Activated CD4-positive, alpha-beta T cell treated with anti-CD3 and anti-CD28 coated beads, Interleukin-2, amount 10 ng/mL, durations not matched to agents 7 days and 5 days (primary cell): Measurements from ENCODE around the gene HPSE. TPM values are rescaled to one million over a fixed set of nuclear protein-coding genes. Genes with fewer than 3 reads are reported as not detected.

ENCODE experiments used
- CTCF ChIA-PET: fragments of 350-600 bp; sonication (Branson Sonifier 250); formaldehyde crosslinking; loops from one replicate; lab custom pipeline; 2021; ENCODE audit warnings: antibody characterized with exemption; lab: Charles Lee
- POLR2A ChIA-PET: fragments of 350-600 bp; sonication (Branson Sonifier 250); formaldehyde crosslinking; loops from one replicate; lab custom pipeline; 2021; ENCODE audit warnings: antibody characterized with exemption; lab: Charles Lee
- DNase-seq: peaks from one replicate; pipeline ENCODE4 v3.0.0-alpha.2; 2020
- H3K27ac Mint-ChIP-seq: one replicate; pipeline ENCODE4 v1.8.0; 2021; ENCODE audit warnings: mild to moderate bottlenecking, moderate library complexity, mixed read lengths
- H3K27me3 Mint-ChIP-seq: one replicate; pipeline ENCODE4 v1.8.0; 2021; ENCODE audit warnings: mixed read lengths
- H3K36me3 Mint-ChIP-seq: one replicate; pipeline ENCODE4 v1.8.0; 2021; ENCODE audit warnings: low read depth, mixed read lengths
- H3K4me1 Mint-ChIP-seq: one replicate; pipeline ENCODE4 v1.8.0; 2021; ENCODE audit warnings: mixed read lengths
- H3K4me3 Mint-ChIP-seq: one replicate; pipeline ENCODE4 v1.8.0; 2021; ENCODE audit warnings: mild to moderate bottlenecking, moderate library complexity, mixed read lengths
- H3K9me3 Mint-ChIP-seq: one replicate; pipeline ENCODE4 v1.8.0; 2021; ENCODE audit warnings: mixed read lengths
- total RNA-seq, 2 experiments: library from RNA; stranded (reverse); gene quantifications; one replicate each; pipeline ENCODE4 v1.2.3, GENCODE V29; 2021

HPSE gene
- total RNA-seq, 2 experiments from 2014 or later: 24.6 to 26.1 TPM

DNA sequence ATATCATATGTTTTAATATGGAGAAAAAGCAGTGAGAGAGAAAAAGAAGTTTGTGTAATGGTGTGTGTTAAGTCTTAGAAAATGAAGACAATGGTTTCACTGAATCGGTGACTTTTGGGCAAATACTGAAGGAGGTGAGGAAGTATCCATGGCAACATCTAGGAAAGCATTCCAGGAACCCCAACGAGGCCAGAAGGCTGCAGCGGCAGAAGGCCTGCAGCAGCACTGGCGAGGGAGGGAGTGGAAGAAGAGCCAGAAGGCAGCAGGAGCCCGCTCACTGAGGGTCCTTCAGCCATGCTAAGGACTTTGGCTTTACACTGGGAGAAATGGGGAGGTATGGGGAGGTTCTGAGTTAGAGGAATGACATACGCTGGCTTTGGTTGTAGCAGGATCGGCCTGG lies 76.8 kb downstream of the HPSE start:
- Mint-ChIP-seq H3K27ac (peak overlapping the region; percentile 9), H3K9me3 (no peaks in the 10 kb centered on the region), H3K4me1 (peaks cover 34% of the 10 kb centered on the region), H3K27me3 (no peaks in the 10 kb centered on the region), H3K4me3 (no peak overlapping the region), H3K36me3 (peaks cover 32% of the 10 kb centered on the region)
- ChIA-PET CTCF (interaction anchor here (0.7 kb wide), 1 partner anchor 180 kb away, joined by 3 read pairs; no protein-coding TSS in a partner anchor), POLR2A (no interaction called here)
- no peak for DNase-seq

DNA sequence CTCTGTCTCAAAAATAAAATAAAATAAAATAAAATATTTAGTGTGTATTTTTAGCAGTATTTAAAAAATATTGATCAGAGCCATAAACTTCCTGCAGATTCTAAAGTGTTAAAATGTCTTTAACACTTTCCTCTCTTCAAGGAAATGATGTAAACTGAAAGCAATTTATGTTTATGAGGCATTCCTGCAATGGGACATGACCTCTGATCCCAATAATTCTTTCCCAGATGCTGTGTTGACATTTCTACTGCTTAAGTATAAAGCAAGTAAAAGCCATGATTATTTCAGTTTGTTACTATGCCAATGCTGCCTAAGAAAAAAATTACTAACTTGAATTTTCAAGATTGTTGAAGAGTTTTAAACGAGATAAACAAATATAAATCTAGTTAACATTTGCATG lies 79.1 kb downstream of the HPSE start:
- no peak for DNase-seq
- H3K9me3 Mint-ChIP-seq: no peaks in the 10 kb centered on the region
- H3K4me3 Mint-ChIP-seq: no peak overlapping the region
- H3K27ac Mint-ChIP-seq: no peak overlapping the region
- peaks cover 20% of the 10 kb centered on the region for H3K36me3 Mint-ChIP-seq
- ChIA-PET POLR2A (no interaction called here), CTCF (no interaction called here)
- peaks cover 56% of the 10 kb centered on the region for H3K4me1 Mint-ChIP-seq
- H3K27me3 Mint-ChIP-seq: no peaks in the 10 kb centered on the region

DNA sequence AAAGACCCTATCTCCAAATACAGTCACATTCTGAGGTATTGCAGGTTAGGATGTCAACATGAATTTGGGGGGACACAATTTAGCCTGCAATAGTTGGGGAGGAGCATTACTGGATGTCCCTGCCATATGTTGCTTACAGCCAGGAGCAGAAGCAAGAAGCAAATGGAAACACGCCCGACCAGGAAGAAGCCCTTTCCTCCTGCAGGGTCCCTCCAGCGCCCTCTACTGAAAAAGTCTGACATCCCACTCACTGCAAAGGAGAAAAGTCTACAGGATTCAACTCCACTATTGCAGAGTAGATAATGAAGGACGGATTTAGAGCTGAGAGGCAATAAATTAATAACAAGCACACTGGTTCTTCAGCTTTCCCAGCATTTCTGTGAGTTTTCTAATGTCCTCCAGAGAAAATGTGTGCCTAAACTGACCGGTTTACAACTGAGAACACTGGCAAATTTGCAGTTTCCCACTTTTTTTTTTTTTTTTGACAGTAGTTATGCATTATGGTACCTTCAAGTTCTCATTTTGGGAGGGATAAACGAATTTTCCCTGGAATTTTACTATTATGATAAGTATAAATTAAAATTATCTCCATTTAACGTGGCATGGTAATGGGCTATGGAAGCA lies 81.8 kb downstream of the HPSE start:
- peak overlapping the region; percentile 33 for H3K27ac Mint-ChIP-seq
- H3K4me3 Mint-ChIP-seq: no peak overlapping the region
- no peaks in the 10 kb centered on the region for H3K27me3 Mint-ChIP-seq
- POLR2A ChIA-PET: interaction anchor here (0.7 kb wide), 1 partner anchor 194 kb away, joined by 4 read pairs; no protein-coding TSS in a partner anchor
- CTCF ChIA-PET: interaction anchor here (0.6 to 4.2 kb wide), 19 partner anchors 9 to 218 kb away, joined by 3 to 25 read pairs (median 4); partner anchors contain the start of gene COPS4
- DNase-seq: peak; percentile 85
- peaks cover 49% of the 10 kb centered on the region for H3K4me1 Mint-ChIP-seq
- peaks cover 9% of the 10 kb centered on the region for H3K36me3 Mint-ChIP-seq
- no peaks in the 10 kb centered on the region for H3K9me3 Mint-ChIP-seq

DNA sequence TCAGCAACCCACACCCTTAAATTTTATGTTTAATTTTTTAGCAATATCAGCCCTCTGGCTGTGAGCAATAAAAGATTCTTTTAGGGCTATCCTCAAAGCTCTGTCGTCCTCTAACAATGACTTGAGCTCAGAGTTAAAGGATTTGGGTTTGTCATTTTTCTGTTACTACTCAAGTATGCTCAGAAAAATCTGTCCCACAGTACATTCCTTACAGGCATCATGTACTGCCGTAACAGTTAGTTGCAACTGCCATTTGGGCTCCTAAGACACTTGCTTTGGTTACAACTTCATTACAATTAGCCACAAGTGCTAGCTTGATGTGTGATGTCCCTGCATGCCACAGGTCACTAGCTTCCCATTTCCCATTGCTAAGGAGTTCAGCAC lies 83.2 kb downstream of the HPSE start:
- Mint-ChIP-seq H3K4me3 (no peak overlapping the region), H3K36me3 (peaks cover 4% of the 10 kb centered on the region), H3K9me3 (no peaks in the 10 kb centered on the region), H3K4me1 (peaks cover 45% of the 10 kb centered on the region), H3K27ac (peak overlapping the region; percentile 57), H3K27me3 (no peaks in the 10 kb centered on the region)
- no peak for DNase-seq
- POLR2A ChIA-PET: no interaction called here
- CTCF ChIA-PET: interaction anchor here (0.5 to 4.2 kb wide), 15 partner anchors 10 to 354 kb away, joined by 3 to 25 read pairs (median 4); partner anchors contain the start of gene COPS4

DNA sequence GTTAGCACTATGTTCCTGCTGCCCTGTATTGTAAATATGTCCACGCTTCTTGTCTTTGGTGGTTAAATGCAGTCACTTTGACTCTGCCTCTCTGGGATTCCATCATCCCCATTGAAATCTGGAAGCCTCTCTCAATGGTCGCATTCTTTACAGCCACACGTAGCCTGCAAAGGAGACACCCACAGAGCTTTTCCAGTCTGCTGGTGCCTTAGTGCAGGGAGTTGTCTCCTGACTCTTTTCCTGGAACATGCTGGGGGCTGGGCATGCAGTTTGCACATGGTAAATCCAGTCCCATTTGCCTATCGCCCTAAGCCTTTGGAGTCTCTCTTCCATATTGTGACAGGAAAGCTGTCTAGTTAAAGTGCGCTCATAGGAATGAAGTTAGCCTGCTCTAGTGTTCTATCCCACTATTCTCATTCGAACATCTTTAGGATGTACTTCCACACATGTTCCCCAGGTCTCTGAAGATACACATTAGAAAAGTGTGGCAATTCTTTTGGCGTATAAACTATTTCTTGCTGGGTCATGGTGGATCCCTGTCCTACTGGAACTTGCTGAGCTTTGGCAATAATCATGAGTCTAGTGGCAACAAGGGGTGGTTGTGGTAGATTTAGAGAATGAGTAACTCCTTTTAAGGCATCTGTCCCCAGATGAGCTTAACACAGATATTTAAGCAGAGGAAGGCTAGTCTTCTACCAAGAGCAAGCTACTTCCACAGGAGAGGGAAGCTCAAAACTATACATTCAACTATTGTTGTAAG lies 83.8 kb downstream of the HPSE start:
- ChIA-PET CTCF (interaction anchor here (0.5 to 4.2 kb wide), 13 partner anchors 9 to 216 kb away, joined by 3 to 25 read pairs (median 4); partner anchors contain the start of gene COPS4), POLR2A (interaction anchor here (0.7 kb wide), 1 partner anchor 44 kb away, joined by 4 read pairs; no protein-coding TSS in a partner anchor)
- peaks cover under 1% of the 10 kb centered on the region for H3K27me3 Mint-ChIP-seq
- peaks cover 6% of the 10 kb centered on the region for H3K36me3 Mint-ChIP-seq
- H3K9me3 Mint-ChIP-seq: no peaks in the 10 kb centered on the region
- peak overlapping the region; percentile 57 for H3K27ac Mint-ChIP-seq
- H3K4me3 Mint-ChIP-seq: no peak overlapping the region
- DNase-seq: no peak
- H3K4me1 Mint-ChIP-seq: peaks cover 44% of the 10 kb centered on the region

DNA sequence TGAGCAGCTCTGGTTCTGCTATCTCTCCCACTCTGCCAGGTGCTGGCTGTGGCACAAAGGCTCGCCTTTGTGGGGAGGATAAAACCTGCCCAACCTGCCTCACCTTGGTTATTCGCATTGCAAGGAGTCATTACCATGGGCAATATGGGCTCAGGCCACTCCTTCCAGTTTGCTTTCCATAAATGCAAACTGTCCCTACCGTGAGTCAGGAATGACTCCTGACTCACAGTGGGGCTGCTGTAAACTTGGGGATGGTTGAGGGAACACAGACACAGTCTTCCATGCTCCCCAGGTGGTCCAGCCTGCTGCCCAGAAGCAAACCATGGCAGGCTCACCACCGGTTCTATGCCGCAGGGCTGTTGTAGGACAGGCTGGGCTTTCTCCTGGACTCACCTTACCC lies 86.2 kb downstream of the HPSE start:
- ChIA-PET POLR2A (no interaction called here), CTCF (no interaction called here)
- Mint-ChIP-seq H3K4me3 (no peak overlapping the region), H3K36me3 (peaks cover 25% of the 10 kb centered on the region), H3K9me3 (peaks cover 8% of the 10 kb centered on the region), H3K4me1 (peaks cover 36% of the 10 kb centered on the region), H3K27ac (no peak overlapping the region), H3K27me3 (peaks cover 18% of the 10 kb centered on the region)
- no peak for DNase-seq

DNA sequence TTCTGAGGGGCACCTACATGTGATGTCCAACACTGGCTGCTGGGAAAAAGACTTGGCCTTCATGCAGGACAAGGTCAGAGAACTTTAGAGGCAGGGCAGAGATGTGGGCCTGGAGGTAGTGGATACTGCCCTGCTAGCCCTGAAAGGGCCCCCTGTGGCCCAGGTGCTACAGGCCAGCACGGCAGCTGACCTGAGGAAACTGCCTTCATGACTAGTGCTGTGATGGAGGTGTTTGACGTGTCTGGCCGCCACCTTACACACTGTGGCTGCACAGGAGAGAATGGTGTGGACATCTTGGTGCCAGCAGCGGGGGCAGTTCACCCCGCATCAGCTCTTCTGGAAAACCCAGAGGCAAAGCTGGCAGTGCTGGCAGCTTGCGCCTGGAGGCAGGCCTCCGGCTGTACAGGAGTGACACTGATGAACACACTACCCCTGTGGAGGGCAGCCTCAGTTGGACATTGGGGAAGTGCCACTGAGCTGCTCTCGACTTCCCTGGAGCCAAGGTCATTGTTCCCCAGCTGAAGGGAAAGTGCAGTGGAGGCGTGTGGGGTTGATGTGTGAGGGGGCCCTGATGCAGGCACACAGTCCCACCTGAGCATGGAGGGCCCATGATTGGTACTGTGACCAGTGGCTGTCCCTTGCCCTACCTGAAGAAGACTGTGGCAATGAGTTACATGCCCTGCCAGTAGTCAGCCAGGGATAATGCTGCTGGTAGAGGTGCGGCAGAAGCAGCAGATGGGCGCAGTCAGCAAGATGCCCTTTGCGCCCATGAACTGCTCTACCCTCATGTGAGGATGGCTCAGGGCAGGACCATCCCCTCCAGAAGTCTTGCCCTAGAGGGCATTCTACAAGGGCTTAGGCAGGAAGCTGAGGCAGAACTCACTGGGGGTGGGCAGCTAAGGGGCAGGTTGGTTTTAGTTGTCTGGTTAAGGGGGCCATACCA lies 87.0 kb downstream of the HPSE start:
- POLR2A ChIA-PET: no interaction called here
- H3K9me3 Mint-ChIP-seq: peaks cover 8% of the 10 kb centered on the region
- H3K4me3 Mint-ChIP-seq: no peak overlapping the region
- H3K27ac Mint-ChIP-seq: peak overlapping the region; percentile 54
- H3K4me1 Mint-ChIP-seq: peaks cover 29% of the 10 kb centered on the region
- H3K27me3 Mint-ChIP-seq: peaks cover 25% of the 10 kb centered on the region
- peaks cover 33% of the 10 kb centered on the region for H3K36me3 Mint-ChIP-seq
- DNase-seq: no peak
- CTCF ChIA-PET: interaction anchor here (0.6 to 1.0 kb wide), 2 partner anchors 31 to 110 kb away, joined by 3 read pairs; no protein-coding TSS in a partner anchor

Other genes starting within 250 kb of the HPSE start
- 100 to 1,000 TPM; 395 to 418 TPM for gene PLAC8, start 220.1 kb downstream of the HPSE start, total RNA-seq
- 10 to 100 TPM; 16.2 to 17.9 TPM for gene COQ2, start 50.0 kb downstream of the HPSE start, total RNA-seq
- 10 to 100 TPM; 14.0 to 16.2 TPM for gene HELQ, start 121.0 kb upstream of the HPSE start, total RNA-seq
- gene MRPS18C, start 121.2 kb upstream of the HPSE start, total RNA-seq: 10 to 100 TPM; 61.0 to 70.1 TPM
- 10 to 100 TPM; 17.3 to 18.7 TPM for gene ABRAXAS1, start 150.3 kb upstream of the HPSE start, total RNA-seq
- gene GPAT3, start 201.3 kb upstream of the HPSE start, total RNA-seq: 1 to 10 TPM; 4.1 to 4.2 TPM